GM04504 (cell line): ENCODE measurements around the gene LIMCH1.
"Not testable (repeated sequence)": the region's sequence is repeated elsewhere in the genome, so short reads cannot be mapped to it uniquely, and the experiment has no call there.

Experiments used
- DNase-seq: peaks from one replicate; pipeline ENCODE4 v3.0.0-alpha.2; 2012; ENCODE audit warnings: low read depth

LIMCH1 gene

DNA sequence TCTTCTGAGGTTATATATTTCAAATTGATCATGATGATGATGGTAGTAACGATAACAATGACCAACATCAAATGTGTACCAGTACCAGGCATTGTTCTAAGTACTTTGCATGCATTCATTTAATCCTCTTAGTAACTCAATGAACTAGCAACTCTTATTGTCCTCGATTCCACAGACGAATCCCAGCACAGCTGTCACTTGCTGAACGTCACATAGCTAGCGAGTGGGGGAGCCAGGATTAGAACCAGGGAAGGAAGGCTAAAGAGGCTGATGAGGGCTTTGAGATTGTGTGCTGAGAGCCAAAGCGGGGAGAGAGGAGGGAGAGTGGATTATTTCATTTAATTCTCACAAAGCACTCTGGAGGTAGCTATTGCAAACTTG lies 106.9 kb downstream of the LIMCH1 start:
- DNase-seq, result no peak

DNA sequence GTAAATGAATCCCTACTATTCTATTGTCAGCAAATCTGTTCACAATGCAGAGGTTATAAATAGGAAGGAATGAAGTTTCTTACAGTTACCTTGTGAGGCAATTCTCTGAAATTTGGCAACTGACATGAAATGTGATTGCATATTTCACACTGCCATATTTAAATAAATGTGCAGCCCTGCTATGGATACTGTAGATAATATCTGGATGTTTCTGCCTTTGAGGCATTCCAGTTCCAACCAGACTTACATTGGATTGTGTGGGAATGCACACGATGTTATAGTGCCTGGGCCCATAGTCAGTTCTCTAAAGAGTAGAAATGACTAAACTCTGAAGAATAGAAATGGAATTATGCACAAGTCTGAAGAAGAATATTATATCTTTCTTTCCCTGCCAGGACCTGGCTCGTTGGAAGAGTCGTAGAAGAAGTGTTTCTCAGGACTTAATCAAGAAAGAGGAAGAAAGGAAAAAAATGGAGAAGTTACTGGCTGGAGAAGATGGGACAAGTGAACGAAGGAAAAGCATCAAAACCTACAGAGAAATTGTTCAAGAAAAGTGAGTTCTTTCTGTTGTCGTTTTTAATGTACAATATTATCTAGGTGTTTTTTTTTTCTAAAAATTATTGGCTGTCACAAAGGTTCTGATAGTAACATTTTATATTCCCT lies 107.9 kb downstream of the LIMCH1 start:
- DNase-seq, result no peak

- no peak for DNase-seq
Measured at GRCh38 chr4:41646862-41647261, 108.9 kb downstream of the LIMCH1 start.

GRCh38 chr4:41647383-41647782 lies 109.4 kb downstream of the LIMCH1 start:
- no peak for DNase-seq

DNA sequence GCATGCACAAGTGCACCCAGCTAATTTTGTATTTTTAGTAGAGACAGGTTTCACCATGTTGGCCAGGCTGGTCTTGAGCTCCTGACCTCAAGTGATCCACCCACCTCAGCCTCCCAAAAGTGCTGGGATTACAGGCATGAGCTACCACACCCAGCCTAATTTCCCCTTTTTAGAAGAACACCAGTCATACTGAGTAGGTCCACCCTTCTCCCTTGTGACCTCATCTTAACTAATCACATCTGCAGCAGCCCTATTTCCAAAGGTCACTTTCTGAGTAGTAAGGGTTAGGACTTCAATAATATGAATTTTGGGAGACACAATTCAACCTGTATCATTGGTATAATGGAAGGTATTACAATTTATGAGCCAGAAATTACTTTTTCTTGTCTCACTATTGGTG lies 113.2 kb downstream of the LIMCH1 start:
- DNase-seq, result not testable (repeated sequence)

DNA sequence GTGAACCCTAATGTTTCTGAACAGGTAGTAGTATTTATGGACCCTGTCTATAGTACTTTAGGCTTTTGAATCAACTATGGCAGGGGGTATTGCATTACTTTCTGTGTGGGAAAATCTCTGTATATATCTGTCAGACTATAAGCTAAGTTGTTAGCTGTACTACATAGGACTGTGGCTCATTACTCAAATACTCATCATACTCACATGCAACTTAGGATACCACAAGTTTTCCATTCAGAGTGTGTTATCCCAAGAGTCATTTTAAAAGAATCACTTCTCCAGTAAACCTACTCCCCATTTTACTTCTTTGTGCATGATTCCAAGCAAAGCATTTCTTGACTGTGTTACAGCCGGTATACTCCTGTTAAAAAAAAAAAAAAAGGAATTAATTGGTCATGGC lies 115.0 kb downstream of the LIMCH1 start:
- DNase-seq, result no peak

GRCh38 chr4:41653523-41653922 lies 115.6 kb downstream of the LIMCH1 start:
- no peak for DNase-seq

DNA sequence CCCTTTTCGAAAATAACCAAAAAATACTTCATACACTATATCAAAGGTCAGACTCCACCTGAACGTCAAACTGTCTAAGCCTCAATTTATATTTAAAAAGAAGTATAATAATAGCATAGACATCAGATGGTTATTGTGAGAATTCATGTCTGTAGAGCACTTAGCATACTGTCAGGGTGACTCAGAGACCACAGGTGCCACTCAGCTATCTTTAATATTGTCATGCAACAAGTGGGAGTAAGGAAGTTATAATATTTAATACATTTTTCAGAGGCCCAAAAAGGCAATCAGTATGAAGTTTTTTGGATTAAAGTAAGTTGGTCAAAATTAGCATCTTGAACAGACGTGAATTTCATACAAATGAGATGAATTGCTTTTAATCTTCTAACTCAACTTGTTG lies 117.2 kb downstream of the LIMCH1 start:
- DNase-seq, result no peak

DNA sequence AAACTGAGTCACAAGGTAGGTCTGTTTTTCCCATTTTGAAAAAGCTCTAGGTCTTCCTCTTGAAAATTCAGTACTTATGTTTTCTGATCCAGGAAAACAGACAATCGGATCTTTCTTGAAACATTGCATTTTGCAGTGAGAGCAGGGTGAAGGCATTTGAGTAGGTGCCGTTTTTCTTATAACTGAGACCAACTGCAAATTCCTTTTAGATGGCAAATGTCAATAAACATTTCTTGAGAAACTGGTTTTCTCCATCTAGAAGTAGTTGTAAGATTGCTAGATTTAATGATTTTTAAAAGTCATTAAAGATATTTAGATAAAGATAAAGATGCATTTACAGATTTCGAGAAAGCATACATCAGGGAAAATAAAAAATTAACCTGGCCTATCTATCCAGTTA lies 118.1 kb downstream of the LIMCH1 start:
- DNase-seq, result no peak

GRCh38 chr4:41656572-41657520 lies 118.9 kb downstream of the LIMCH1 start:
- no peak for DNase-seq

GRCh38 chr4:41657561-41657960 lies 119.6 kb downstream of the LIMCH1 start:
- DNase-seq, result no peak

DNA sequence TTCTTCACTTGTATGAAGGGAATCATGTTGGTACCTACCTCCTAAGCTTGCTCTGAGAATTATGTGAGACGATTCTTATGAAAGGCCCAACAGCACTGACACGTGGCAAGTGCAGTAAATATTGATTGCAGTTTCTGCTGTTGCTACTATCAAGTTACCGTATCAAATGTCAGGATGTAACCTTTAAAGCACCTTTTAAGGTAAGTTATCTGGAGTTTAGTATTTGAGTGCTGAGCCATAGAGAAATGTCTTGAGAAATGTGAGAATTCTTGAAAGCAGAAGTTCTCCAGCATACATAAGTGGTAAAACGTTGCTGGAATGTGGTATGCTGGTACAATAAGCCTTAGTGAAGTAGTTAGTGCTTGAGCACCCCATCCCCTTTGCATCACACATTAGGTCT lies 120.2 kb downstream of the LIMCH1 start:
- DNase-seq, result no peak

DNA sequence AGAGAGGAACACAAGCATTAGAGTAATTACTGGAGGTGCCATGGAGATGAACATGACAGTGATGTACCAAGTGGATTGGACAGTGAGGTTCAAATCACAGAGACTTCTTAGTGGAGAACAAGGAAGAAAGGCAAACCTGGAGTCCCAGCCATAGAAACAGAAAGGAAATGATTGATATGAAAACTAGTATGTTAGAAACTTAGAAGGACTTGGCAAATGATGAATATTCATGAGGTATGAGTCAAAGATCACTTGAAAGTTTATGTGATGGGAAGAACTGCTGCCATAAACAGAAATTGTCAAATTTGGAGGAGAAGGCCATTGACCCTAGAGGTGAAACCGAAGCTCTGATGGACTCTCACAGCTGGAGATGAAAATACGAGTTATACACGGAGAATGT lies 122.4 kb downstream of the LIMCH1 start:
- no peak for DNase-seq

GRCh38 chr4:41661442-41662076 lies 123.6 kb downstream of the LIMCH1 start:
- no peak for DNase-seq

DNA sequence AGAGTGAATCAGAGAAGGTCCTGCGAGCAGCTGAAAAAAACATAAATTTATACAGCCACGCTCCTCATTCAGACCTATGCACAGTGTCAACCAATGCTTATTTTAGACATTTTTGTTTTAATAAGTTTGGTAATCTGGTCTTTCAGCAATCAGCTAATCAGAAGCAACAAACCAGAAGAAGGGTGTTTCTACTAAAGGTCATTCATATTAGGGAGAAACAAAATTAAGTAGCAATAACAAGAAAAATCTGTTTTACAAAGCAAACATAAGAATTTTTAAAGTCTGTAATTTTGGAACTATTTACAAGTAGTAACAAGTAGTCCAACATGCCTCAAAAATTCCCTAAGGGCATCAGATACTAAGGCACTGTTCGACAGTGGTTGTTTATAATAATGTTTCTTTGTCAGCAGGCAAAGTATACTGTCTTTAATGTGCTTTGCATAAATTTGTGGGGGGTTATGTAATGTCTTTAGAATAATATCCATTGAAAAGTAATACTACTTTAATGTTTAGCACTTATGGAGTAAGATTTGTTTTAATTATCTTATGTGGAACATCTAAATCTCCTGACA lies 127.8 kb downstream of the LIMCH1 start:
- DNase-seq, result no peak

GRCh38 chr4:41668024-41668423 lies 130.1 kb downstream of the LIMCH1 start:
- no peak for DNase-seq

- DNase-seq, result no peak
Measured at GRCh38 chr4:41670530-41670929, 132.6 kb downstream of the LIMCH1 start.

- DNase-seq, result no peak
Measured at GRCh38 chr4:41670982-41671381, 133.0 kb downstream of the LIMCH1 start.

DNA sequence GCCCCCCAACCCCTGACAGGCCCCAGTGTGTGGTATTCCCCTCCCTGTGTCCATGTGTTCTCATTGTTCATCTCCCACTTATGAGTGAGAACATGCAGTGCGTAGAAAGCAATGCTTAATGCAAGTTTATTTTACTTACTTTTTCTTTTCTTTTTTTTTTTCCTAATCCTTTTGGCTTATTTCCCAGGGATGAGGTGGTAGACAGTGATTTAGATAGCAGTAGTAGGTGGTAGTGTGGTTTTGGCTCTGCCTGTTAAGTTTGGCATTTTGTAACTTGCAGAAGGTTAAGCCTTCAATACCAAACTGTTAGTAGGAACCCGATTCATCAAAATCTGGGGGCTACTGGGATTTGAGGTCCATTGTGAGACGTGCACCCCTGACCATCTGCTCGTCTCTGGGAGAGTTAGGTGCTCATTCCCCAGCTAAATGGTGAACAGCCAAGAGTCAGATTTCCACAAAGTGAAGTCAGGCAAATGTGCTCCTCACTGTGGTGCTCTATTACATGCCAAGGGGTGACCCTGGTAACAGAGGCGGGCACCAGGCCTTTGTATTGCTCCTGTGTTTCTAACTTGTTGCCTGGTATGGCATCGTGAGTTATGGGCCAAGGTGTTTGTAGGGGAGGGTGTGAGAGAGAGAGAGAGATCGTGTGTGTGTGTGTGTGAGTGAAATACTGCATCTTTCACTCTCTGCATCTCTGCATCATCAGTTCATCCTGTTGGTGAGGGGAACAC lies 140.3 kb downstream of the LIMCH1 start:
- no peak for DNase-seq

GRCh38 chr4:41678951-41679350 lies 141.0 kb downstream of the LIMCH1 start:
- no peak for DNase-seq

DNA sequence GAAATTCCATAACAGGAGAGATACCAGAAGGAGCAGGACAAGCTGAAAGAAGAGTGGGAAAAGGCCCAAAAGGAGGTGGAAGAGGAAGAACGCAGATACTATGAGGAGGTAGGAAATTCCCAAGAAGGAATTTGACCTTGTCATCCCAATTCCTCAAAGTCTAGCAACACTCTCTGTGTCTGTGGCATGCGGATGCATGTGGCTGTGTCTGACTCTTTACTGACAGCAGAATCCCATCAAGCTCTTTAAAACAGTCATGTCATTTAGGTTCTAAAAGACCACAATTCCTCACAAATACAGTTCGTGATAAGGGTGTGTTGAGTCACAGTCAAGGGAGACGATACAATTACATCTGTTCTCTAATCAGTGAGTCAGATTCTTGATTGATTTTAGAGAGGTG lies 142.0 kb downstream of the LIMCH1 start:
- DNase-seq, result no peak

- DNase-seq, result no peak
Measured at GRCh38 chr4:41681054-41681453, 143.1 kb downstream of the LIMCH1 start.
